HEK293 (cell line): Measurements from ENCODE around the gene EPN2.
A peak's percentile ranks its signal among the peaks of the same experiment; 100 is the strongest.

Source experiments
- CTCF ChIA-PET: fragments of 350-600 bp; formaldehyde crosslinking; extraction: SDS; loops from one replicate; lab custom pipeline; 2021; ENCODE audit warnings: antibody characterized with exemption; lab: Yijun Ruan, JAX
- POLR2A ChIA-PET: fragments of 300-600 bp; formaldehyde crosslinking; extraction: SDS; loops from one replicate; lab custom pipeline; 2020; ENCODE audit warnings: antibody characterized with exemption, inconsistent platforms; lab: Yijun Ruan, JAX
- H3K27ac ChIP-seq: fragments of 200-500 bp; sonication (Bioruptor generic); 2 replicates; pipeline ENCODE4 v1.5.1; 2014; ENCODE audit warnings: low read depth, low read length, control low read depth, inconsistent platforms; ENCODE audit errors: extremely low read depth
- H3K36me3 ChIP-seq, 2 experiments: fragments of 200-500 bp in 1 of 2; sonication (Bioruptor generic) in 1 of 2; 1 replicate in 1 of 2; 2 replicates in 1 of 2; pipeline ENCODE4 v1.5.1; 2014 to 2017; ENCODE audit warnings: inconsistent platforms in 2 of 2, low read length in 2 of 2; ENCODE audit not compliant: control insufficient read depth in 2 of 2, insufficient read depth in 1 of 2
- H3K4me1 ChIP-seq: fragments of 200-500 bp; sonication (Bioruptor generic); 2 replicates; pipeline ENCODE4 v1.5.1; 2014; ENCODE audit warnings: mild to moderate bottlenecking, low read length, inconsistent platforms; ENCODE audit not compliant: control insufficient read depth, insufficient read depth
- H3K4me3 ChIP-seq: 2 replicates; pipeline ENCODE4 v1.5.1; 2011; ENCODE audit warnings: low read depth, mild to moderate bottlenecking, control low read depth, low read length, moderate library complexity
- H3K9me3 ChIP-seq: fragments of 200-500 bp; sonication (Bioruptor generic); 2 replicates; pipeline ENCODE4 v1.5.1; 2014; ENCODE audit warnings: low read depth, low read length, inconsistent platforms; ENCODE audit not compliant: control insufficient read depth, insufficient read depth
- EGR2 ChIP-seq: fragments of 450-650 bp; formaldehyde crosslinking; IDR thresholded peaks from 2 replicates; pipeline ENCODE4 v1.5.1; 2016; ENCODE audit warnings: low read depth, missing biosample characterization, missing genetic modification characterization
- HOXD13 ChIP-seq: sonication (generic); formaldehyde crosslinking; IDR thresholded peaks from 2 replicates; pipeline ENCODE4 v1.8.0; 2022; ENCODE audit warnings: missing genetic modification reagents, borderline replicate concordance
- PATZ1 ChIP-seq: fragments of 450-650 bp; formaldehyde crosslinking; IDR thresholded peaks from 2 replicates; pipeline ENCODE4 v1.5.1; 2016; ENCODE audit warnings: missing biosample characterization, missing genetic modification characterization
- RBAK ChIP-seq: fragments of 450-650 bp; formaldehyde crosslinking; IDR thresholded peaks from 2 replicates; pipeline ENCODE4 v1.5.1; 2016; ENCODE audit warnings: missing biosample characterization, missing genetic modification characterization
- SCRT1 ChIP-seq: fragments of 450-650 bp; formaldehyde crosslinking; IDR thresholded peaks from 2 replicates; pipeline ENCODE4 v1.5.1; 2016; ENCODE audit warnings: missing biosample characterization, missing genetic modification characterization, borderline replicate concordance
- ZBTB20 ChIP-seq: fragments of 450-650 bp; formaldehyde crosslinking; IDR thresholded peaks from 2 replicates; pipeline ENCODE4 v1.5.1; 2016; ENCODE audit warnings: missing biosample characterization, missing genetic modification characterization
- ZBTB44 ChIP-seq: fragments of 450-650 bp; IDR thresholded peaks from 2 replicates; pipeline ENCODE4 v1.5.1; 2018; ENCODE audit warnings: missing biosample characterization, mild to moderate bottlenecking, missing genetic modification characterization
- ZBTB49 ChIP-seq: fragments of 450-650 bp; formaldehyde crosslinking; IDR thresholded peaks from 2 replicates; pipeline ENCODE4 v1.5.1; 2016; ENCODE audit warnings: missing biosample characterization, missing genetic modification characterization, low read depth
- ZFHX2 ChIP-seq: fragments of 450-650 bp; formaldehyde crosslinking; conservative IDR thresholded peaks from 2 replicates; pipeline ENCODE4 v1.5.1; 2016; ENCODE audit warnings: missing biosample characterization, missing genetic modification characterization
- ZFP3 ChIP-seq: fragments of 450-650 bp; formaldehyde crosslinking; IDR thresholded peaks from 2 replicates; pipeline ENCODE4 v1.5.1; 2016; ENCODE audit warnings: low read depth, missing biosample characterization, missing genetic modification characterization
- ZNF112 ChIP-seq: fragments of 450-650 bp; formaldehyde crosslinking; IDR thresholded peaks from 2 replicates; pipeline ENCODE4 v1.5.0; 2017; ENCODE audit warnings: missing biosample characterization, missing genetic modification characterization
- ZNF133 ChIP-seq: fragments of 450-650 bp; formaldehyde crosslinking; IDR thresholded peaks from 2 replicates; pipeline ENCODE4 v1.5.1; 2016; ENCODE audit warnings: missing biosample characterization, missing genetic modification characterization
- ZNF138 ChIP-seq: fragments of 450-650 bp; formaldehyde crosslinking; IDR thresholded peaks from 2 replicates; pipeline ENCODE4 v1.5.1; 2016; ENCODE audit warnings: missing biosample characterization, missing genetic modification characterization, borderline replicate concordance
- ZNF266 ChIP-seq: fragments of 450-650 bp; formaldehyde crosslinking; IDR thresholded peaks from 2 replicates; pipeline ENCODE4 v1.5.1; 2016; ENCODE audit warnings: missing biosample characterization, missing genetic modification characterization, low read depth
- ZNF311 ChIP-seq: fragments of 450-650 bp; formaldehyde crosslinking; IDR thresholded peaks from 2 replicates; pipeline ENCODE4 v1.5.1; 2017; ENCODE audit warnings: missing biosample characterization, missing genetic modification characterization, borderline replicate concordance
- ZNF354C ChIP-seq: fragments of 450-650 bp; formaldehyde crosslinking; IDR thresholded peaks from 2 replicates; pipeline ENCODE4 v1.5.1; 2016; ENCODE audit warnings: missing biosample characterization, missing genetic modification characterization, low read depth, borderline replicate concordance
- ZNF423 ChIP-seq: fragments of 450-650 bp; formaldehyde crosslinking; IDR thresholded peaks from 2 replicates; pipeline ENCODE4 v1.5.1; 2016; ENCODE audit warnings: missing biosample characterization, missing genetic modification characterization
- ZNF426 ChIP-seq: fragments of 450-650 bp; formaldehyde crosslinking; IDR thresholded peaks from 2 replicates; pipeline ENCODE4 v1.5.1; 2017; ENCODE audit warnings: missing biosample characterization, missing genetic modification characterization, mild to moderate bottlenecking, inconsistent platforms, moderate library complexity
- ZNF48 ChIP-seq: fragments of 450-650 bp; formaldehyde crosslinking; IDR thresholded peaks from 2 replicates; pipeline ENCODE4 v1.5.1; 2016; ENCODE audit warnings: missing biosample characterization, missing genetic modification characterization
- ZNF514 ChIP-seq: fragments of 450-650 bp; formaldehyde crosslinking; IDR thresholded peaks from 2 replicates; pipeline ENCODE4 v1.5.1; 2016; ENCODE audit warnings: missing biosample characterization, missing genetic modification characterization
- ZNF530 ChIP-seq: fragments of 450-650 bp; formaldehyde crosslinking; IDR thresholded peaks from 2 replicates; pipeline ENCODE4 v1.5.1; 2016; ENCODE audit warnings: low read depth, missing biosample characterization, missing genetic modification characterization
- ZNF549 ChIP-seq: fragments of 450-650 bp; IDR thresholded peaks from 2 replicates; pipeline ENCODE4 v1.5.1; 2018; ENCODE audit warnings: missing biosample characterization, missing genetic modification characterization, mild to moderate bottlenecking, inconsistent platforms, moderate library complexity
- ZNF610 ChIP-seq: fragments of 450-650 bp; formaldehyde crosslinking; IDR thresholded peaks from 2 replicates; pipeline ENCODE4 v1.5.1; 2016; ENCODE audit warnings: missing biosample characterization, missing genetic modification characterization, borderline replicate concordance
- ZNF623 ChIP-seq: fragments of 450-650 bp; formaldehyde crosslinking; IDR thresholded peaks from 2 replicates; pipeline ENCODE4 v1.5.1; 2016; ENCODE audit warnings: missing biosample characterization, missing genetic modification characterization
- ZNF639 ChIP-seq: fragments of 450-650 bp; formaldehyde crosslinking; IDR thresholded peaks from 2 replicates; pipeline ENCODE4 v1.5.1; 2016; ENCODE audit warnings: missing biosample characterization, missing genetic modification characterization
- ZNF664 ChIP-seq: fragments of 450-650 bp; formaldehyde crosslinking; IDR thresholded peaks from 2 replicates; pipeline ENCODE4 v1.5.1; 2016; ENCODE audit warnings: missing biosample characterization, missing genetic modification characterization
- ZNF792 ChIP-seq: fragments of 450-650 bp; formaldehyde crosslinking; IDR thresholded peaks from 2 replicates; pipeline ENCODE4 v1.5.1; 2016; ENCODE audit warnings: missing biosample characterization, missing genetic modification characterization
- ZNF843 ChIP-seq: fragments of 450-650 bp; formaldehyde crosslinking; IDR thresholded peaks from 2 replicates; pipeline ENCODE4 v1.5.1; 2016; ENCODE audit warnings: missing biosample characterization, missing genetic modification characterization
- ZSCAN16 ChIP-seq: fragments of 450-650 bp; formaldehyde crosslinking; IDR thresholded peaks from 2 replicates; pipeline ENCODE4 v1.5.1; 2016; ENCODE audit warnings: missing biosample characterization, missing genetic modification characterization

Gene EPN2

GRCh38 chr17:19368229-19368628, 131.1 kb downstream of the EPN2 start:
- Histone ChIP-seq H3K4me3 (no peak overlapping the region), H3K27ac (no peak overlapping the region), H3K9me3 (no peaks in the 10 kb centered on the region), H3K4me1 (no peaks in the 10 kb centered on the region; the same call in 1 of the 2 replicates), H3K36me3 (no peaks in the 10 kb centered on the region)
- CTCF ChIA-PET: interaction anchor here (1.2 kb wide), 1 partner anchor 399 kb away, joined by 3 read pairs; no protein-coding TSS in a partner anchor
- TF ChIP-seq ZNF133 (no peak), ZNF843 (tag by site-specific recombination) (no peak), ZNF354C (no peak), ZNF311 (tag by site-specific recombination) (no peak), ZNF664 (tag by site-specific recombination) (no peak), ZNF530 (tag by site-specific recombination) (no peak), ZNF423 (tag by site-specific recombination) (no peak), RBAK (tag by site-specific recombination) (no peak), SCRT1 (tag by site-specific recombination) (no peak), ZNF138 (tag by site-specific recombination) (no peak), ZNF610 (tag by site-specific recombination) (no peak), ZSCAN16 (no peak), ZNF266 (tag by site-specific recombination) (no peak), ZBTB49 (tag by site-specific recombination) (no peak), ZNF549 (tag by site-specific recombination) (no peak), ZBTB20 (tag by site-specific recombination) (no peak)
- POLR2A ChIA-PET: interaction anchor here (2.4 kb wide), 1 partner anchor 10 kb away, joined by 10 read pairs; the partner anchor contains the start of gene MAPK7

- H3K9me3 ChIP-seq: no peaks in the 10 kb centered on the region
- H3K4me3 ChIP-seq: no peak overlapping the region
- H3K4me1 ChIP-seq: no peaks in the 10 kb centered on the region; the same call in 1 of the 2 replicates
- POLR2A ChIA-PET: interaction anchor here (2.4 kb wide), 1 partner anchor 9 kb away, joined by 10 read pairs; the partner anchor contains the start of gene MAPK7
- no peaks in the 10 kb centered on the region for H3K36me3 ChIP-seq
- H3K27ac ChIP-seq: no peak overlapping the region
- CTCF ChIA-PET: interaction anchor here (0.8 to 1.2 kb wide), 2 partner anchors 78 to 171 kb away, joined by 3 to 4 read pairs; no protein-coding TSS in a partner anchor
- TF ChIP-seq ZFP3: no peak
- TF ChIP-seq ZFHX2: no peak
- TF ChIP-seq ZNF112 (tag by site-specific recombination): peak; percentile 84
- TF ChIP-seq PATZ1: no peak
- no peak for TF ChIP-seq EGR2 (tag by site-specific recombination)
- peak; percentile 66 for TF ChIP-seq ZNF623 (tag by site-specific recombination)
- no peak for TF ChIP-seq HOXD13 (CRISPR knock-in tag)
- no peak for TF ChIP-seq ZNF514 (tag by site-specific recombination)
- TF ChIP-seq ZBTB44 (tag by site-specific recombination): no peak
- TF ChIP-seq ZNF792 (tag by site-specific recombination): no peak
- no peak for TF ChIP-seq ZNF639 (tag by site-specific recombination)
- TF ChIP-seq ZNF426: no peak
- no peak for TF ChIP-seq ZNF48 (tag by site-specific recombination)
These were observed 132.1 kb downstream of the EPN2 start for GRCh38 chr17:19369107-19369778.
